T-helper 1 cell (primary cell): ENCODE measurements around the gene CLCN5.

ENCODE experiments used
- DNase-seq, 5 donors: peaks; one replicate each; pipeline ENCODE4 v3.0.0-alpha.2; 2012 to 2020

Gene CLCN5

DNA sequence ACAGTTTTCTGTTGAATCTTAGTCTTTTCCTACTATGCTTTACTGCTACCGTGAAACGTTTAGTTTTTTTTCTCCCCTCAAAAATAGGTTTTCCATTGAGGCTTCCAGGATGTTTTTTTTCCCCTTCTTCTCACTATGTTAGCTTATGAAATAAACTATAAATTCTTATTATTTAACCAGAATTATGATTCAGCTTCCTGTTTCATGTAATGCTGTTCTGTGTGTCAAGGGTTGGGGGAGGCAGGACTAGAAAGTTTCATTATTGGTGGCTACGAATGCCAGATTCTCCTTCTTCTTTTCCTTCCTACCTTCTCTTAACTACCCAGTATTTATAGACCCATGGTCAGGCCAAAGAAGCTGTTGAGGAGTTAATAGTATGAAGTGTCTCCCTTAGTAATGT lies 11.8 kb downstream of the CLCN5 start:
- DNase-seq, result no peak

DNA sequence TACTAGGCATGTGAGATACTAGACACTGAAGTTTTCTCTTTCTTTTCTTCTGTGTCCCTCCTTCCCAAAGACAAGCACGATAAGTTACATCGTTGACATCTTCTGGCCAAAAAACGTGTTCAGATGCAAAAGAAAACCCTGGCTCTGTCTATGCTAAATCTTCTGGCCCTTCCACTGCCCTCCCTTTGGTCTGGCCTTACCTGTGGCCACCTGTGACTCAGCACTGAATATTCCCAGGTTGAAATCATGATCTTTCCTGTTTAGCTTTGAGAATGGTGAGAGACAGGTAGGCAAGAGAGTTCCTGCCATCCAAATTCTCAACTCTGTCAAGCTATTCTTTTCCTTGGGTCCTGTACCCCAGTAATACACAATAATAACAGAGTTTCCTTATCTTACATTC lies 12.3 kb downstream of the CLCN5 start:
- no peak for DNase-seq

DNA sequence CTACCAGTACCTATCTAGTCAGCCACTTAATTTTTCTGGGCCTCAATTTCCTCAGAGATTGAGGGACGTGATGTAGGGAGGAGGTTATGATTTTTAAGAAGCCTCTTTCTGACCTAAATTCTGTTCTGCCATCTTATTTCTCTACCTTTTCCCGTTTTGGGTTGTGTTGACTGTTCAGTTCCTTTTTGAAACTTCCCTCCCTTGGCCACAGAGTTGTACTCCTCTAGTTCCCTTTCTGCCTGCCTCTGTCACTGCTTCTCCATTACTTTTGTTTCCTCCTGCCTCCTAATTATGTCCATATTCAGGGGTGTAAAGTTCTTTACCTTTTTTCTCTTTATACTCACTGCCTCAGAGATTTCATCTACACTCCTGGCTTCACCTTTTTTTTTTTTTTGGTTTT lies 25.4 kb downstream of the CLCN5 start:
- no peak for DNase-seq

DNA sequence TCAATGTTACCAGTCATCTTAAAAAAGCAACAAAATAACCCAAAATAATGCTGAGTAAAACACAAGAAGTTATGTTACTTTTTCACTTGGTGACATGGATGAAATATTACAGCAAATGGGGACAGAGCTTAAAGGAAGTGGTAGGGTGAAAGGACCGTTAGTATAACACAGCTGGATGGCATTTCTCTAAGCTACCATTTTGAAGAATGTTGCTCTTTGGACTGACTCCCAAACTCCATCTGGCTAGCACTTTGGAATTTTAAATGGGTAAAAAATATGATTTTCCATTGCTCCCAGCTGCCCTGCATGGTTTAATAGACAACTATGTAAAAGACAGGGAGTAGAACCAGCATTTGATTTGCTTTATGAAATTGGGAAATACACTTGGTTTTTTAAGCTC lies 27.6 kb downstream of the CLCN5 start:
- DNase-seq, result no peak

DNA sequence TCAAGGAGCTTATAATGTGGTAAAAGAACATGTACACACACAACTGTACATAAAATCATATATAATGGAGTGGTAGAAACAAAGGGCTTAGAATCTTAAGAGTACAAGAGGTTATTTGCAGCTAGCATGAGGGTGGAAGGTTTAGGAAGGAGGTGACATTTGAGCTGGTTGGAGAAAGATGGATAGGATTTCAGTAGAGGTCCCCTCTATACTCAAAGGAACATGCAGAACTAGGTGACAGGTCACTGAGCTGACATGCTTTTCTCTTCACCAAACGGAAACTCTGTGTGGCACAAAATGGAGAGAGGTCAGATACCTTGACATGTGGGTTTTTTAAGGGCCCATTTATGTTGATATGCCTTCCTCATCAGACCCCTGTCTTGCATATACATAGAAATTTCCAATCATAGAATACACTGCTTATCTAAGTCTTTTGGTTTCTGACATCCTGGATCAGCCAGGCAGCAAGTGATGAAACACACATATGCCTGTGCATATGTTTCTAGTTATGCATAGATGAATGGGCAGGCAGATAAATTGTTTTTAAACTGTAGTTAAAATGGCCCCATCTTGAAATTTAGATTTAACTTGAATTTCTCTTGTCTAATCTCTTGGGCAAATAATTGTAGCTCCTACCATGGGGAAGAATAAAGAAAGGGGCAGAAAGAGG lies 29.3 kb downstream of the CLCN5 start:
- no peak for DNase-seq

DNA sequence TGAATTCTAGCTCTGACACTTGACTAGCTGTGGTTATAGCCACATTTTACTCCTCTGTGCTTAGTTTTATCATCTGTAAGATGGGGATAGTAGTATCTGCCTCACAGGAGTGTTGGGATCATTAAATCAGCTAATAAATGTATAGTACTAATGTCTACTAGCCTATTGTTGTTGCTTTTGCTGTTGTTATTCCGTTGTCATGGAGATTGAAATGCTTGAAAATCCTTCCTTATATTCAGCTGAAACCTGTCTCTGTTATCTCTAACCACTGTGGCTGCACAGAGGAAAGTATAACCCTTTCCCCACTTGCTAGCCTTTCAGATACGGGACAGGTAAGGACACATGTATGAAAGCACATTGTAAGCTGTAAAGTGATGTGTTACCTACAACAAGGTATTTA lies 33.9 kb downstream of the CLCN5 start:
- DNase-seq, result no peak

DNA sequence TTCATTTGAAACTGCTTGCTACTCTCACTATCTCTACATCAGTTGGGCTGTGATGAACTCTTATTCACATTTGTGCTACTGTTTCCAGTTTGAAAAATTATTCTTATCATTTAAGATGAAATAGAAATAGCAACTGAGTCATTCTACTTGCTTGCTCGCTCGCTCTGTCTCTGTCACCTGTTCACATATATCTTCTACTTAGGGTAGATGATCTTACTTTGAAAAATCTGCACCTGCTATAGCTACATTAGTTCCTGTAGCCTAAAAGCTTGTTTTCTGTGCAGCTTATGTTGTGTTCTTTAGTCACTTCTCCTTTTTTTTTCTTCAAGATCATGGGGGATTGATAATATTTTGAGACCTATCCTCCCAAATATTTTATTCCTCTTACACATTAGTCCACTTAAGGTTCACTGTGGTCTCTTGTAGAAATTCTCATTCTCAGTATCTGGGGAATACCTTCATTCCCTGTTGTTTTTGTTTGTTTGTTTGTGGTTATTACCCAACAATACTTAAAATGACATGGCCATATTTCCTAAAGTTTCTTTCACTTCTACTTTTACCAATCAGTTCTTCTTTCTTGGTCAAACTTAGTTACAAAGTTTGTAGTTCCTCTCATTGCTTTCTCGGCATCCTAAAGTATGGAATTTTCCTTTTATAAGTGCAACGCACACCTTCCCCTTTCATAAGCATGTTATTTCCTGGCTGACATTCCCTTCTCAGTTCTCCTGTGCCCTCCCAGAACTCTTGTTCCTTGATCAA lies 36.5 kb downstream of the CLCN5 start:
- DNase-seq, result no peak

DNA sequence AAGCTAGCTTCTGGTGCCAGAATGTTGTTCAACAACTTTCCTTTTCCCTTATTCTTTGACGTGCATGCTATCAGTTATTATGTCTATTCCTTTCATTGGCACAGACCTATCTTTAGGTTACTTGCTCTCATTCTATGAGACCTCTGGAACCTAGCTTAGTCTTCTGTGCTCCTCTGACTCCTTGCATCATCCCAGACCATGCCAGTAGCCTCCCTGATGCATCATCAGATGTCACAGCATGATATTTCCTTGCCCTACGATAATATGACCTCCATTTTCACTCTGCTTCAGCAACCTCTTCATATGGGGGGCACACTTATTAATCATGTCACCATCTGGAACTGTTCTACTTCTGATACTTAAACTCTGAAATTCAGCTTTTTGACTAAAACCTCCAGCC lies 37.2 kb downstream of the CLCN5 start:
- DNase-seq, result no peak

DNA sequence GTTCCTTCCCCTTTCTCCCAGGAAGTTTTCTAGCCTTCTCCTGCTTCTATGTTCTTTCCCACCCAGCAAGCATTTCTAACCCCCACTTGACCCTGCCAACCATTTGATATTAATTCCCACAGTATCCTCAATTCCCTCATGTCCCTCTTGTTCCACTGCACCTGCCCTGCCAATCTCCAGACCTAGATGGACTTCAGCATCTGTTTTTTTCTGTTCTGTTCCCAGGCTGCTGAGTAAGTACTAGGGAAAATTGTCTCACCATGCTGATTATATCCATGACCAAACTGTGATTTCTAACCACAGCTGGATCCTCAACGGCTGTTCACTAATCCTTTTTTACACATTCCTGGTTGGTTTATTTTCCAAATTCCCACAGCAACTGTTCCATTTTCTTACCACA lies 37.7 kb downstream of the CLCN5 start:
- no peak for DNase-seq

DNA sequence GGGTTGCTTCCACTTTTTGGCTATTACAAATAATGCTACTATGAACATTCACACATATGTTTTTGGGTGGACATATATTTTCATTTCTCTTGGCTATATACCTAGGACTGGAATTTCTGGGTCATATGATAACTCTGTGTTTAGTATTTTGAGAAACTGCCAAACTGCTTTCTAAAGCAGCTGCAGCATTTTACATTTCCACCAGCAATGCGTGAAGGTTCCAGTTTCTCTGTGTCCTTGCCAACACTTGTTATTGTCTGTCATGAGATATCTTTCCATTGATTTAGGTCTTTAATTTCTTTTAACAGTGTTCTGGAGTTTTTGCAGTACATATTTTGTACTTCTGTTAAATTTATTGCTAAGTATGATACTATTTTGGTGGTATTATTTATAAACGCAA lies 48.3 kb downstream of the CLCN5 start:
- no peak for DNase-seq

DNA sequence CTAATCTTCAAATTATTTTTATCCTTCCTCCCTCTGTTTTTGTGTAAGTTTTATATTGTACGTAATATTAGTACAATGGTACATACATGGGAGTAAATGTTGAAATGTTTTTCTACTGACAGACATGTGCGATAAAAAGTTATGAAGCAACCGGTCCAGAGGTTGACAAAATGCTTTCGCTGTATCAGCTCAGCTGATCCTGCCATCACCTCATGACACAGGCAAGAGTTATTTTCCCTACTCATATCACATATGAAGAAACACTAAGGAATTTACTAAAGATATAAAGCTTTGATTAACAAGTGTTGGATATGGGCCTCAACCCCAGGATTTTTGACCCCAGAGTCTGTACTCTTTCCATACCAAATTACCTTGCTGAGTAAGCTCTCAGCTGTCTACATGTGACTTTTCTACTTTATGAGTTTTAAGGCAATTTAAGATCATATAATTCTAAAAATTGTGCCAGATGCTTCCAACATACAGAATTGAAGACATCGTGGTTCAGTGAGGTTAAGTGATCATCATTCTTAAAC lies 50.0 kb downstream of the CLCN5 start:
- DNase-seq, result no peak

DNA sequence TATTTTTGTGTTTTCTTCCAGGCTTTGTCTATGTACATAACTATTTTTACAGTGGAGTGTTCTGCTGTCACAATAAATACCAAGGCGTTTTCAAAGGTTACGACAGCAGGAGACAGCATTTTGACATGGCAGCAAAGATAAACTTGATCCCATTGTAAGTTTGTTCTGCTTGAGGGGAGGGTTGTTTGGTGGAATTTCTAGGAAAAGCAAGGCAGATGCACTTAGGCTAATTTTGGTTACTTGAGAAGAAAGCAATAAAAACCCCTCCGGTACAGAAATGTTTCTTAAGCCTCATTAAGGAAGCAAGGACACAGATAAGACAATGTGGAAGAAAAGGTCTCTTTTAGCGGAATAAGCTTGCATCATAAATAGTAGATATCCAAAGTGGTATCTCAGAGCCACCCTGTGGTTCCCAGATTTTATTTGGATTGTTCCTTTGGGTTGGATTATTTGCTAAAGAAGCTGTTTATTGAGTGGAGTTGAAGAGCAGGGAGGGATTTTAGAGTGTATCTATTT lies 54.3 kb downstream of the CLCN5 start:
- no peak for DNase-seq

DNA sequence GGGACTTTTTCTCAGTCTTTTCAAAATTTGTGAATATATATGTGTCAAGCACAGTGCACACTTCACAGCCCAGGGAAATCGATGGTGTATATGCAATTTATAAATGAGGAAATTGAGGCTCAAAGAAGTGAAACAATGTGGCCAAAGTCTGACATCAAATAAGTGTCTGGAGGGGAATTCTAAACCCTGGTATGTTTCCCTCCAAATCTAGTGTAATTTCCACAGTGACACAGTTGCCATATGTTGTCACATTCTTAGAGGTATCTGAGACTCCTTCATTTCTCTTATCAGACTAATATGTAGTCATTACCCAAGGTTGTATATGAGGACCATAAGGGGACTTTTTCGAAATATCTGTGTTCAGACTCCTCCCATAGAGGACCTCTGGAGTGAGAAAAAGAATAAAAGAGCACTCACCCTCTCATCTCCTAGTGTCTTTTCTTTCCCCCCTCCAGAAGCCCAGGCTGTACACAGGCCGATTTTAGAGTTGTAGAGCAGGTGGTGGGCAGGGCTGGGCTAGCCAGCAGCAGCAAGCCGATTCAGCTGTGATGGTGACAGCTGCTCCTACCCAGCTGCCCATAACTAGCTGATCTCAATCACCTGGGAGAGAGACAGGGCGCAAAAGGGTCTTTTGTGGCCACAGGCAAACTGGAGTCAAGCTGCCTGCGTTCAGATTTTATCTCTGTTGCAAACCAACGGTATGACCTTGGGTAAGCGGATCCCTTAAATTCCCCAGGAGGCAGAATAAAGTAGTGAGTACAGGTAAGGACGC lies 55.1 kb downstream of the CLCN5 start:
- DNase-seq, result no peak

DNA sequence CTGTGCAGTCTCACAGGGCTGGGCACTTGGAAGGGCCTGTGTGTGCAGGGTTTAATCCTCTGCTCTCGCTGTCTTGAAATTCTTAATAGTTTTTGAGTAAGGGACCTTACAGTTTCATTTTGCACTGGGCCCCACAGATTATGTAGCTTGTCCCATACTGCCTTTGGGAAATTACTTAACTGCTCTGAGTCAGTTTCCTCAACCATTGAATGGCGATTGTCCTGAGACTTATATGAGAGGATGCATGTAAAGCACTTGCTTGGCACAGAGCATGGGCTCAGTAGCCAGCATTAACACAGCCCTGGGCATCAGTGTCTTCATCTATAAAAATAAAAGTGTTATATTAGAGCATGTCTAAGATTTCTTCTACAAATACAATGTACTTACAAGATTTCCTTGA lies 55.8 kb downstream of the CLCN5 start:
- DNase-seq, result no peak

DNA sequence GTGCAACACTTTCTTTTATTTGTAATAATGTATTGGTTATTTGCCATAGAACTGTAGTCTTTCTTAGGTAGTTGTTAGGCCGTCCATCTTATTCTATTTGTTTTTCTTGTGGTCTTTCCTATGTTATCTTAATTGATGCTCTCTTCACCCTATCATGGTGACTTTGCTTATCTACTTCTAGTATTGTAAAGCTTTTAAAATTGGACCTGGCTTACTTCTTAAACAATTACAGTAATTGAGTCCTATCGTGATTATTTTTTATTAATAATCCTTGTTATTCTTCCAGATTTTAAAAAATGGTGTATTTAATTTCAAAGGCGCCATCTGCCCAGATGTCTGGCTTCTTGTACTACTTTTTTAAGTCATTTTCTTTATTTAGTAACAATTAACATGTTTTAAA lies 63.7 kb downstream of the CLCN5 start:
- no peak for DNase-seq

DNA sequence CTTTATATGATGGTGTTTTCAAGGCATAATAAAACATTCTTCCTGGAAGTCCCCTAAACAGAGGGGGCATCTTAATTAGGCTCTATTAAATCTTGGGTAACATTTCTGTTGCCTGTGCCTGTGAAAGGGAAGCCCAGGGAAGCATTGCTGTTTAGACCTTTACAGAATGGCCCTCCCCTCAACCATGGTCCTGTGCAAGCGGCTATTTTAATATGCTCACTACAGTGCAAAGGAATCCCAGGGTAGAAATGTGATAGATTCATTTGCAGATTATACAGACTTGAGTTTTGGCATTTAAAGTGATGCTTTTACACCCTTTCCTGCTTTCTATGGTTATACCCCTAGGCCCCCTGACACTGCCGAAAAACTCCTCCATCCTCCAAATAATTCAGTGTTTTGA lies 65.3 kb downstream of the CLCN5 start:
- DNase-seq, result no peak

DNA sequence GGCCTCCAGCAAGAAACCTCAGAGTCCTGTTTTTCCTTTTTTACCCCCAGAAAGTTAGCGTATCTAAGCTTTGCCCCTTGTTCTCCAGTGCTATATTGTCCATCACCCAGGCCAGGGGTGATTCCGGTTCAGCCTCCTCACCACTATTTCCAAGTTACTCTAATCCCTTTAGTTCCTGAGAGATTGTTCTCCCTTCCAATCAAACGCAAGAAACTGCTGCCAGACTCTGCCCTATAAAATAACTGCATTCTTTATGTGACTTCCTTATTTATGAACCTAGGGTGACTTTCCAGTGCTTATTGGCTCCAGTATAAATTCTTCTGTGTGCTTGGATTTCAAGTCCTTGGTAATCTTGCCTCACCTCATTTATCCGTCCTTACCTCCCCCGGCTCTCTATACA lies 65.7 kb downstream of the CLCN5 start:
- no peak for DNase-seq

DNA sequence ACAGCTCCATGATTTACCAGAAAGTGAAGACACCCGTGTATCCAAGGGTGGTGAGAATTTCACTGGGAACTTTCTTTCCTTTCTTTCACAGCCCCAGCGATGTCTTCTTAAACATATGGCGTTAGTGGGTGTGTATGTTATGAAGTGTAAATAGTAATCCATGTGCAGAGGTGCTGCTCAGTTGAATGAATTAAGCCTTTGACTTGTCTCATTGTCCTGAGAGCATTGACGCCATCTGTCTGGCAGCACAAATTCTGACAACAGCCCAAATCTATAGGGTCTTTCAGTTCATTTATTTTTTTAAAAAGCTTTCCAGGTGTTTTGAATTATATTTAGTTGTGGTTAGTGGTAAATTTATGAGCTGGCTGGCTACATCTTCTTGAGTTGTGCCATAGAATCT lies 69.4 kb downstream of the CLCN5 start:
- no peak for DNase-seq

DNA sequence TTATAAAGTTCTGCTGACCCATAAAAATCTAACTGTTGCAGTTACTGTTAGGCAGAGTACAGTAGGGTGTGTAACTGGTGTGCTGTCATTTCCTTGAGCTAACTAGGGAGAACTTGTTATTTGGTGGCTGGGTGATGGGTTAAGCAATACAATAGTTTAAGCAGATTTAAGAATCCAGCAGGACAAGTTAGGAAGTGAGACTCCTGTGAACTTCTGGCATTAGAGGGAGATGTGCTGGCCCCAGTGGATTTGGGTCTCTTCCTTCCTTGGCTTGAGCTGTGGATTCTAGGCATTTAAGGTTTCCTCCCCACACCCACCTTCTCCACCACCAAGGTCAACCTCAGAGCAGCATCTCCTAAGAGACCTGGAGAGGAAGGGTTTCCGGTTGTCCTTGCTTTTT lies 70.5 kb downstream of the CLCN5 start:
- no peak for DNase-seq

DNA sequence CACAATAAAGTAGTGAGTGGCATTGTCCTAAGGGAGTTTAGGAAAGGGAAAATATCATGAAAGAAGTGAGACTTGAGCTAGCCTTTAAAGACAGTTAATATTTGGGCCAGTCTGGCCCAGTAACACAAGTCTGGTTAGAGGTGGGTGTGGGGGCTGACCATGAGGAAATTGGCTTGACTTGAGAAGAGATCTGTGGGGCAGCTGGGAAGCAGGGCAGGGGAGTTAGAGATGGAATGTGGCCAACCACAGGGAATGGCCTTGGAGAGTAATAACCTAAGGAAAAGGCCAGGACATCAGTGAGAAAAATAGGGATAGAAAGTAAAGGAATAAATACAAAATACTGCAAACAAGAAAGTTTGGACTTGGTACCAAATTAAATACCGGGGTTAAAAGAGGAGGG lies 71.3 kb downstream of the CLCN5 start:
- no peak for DNase-seq

DNA sequence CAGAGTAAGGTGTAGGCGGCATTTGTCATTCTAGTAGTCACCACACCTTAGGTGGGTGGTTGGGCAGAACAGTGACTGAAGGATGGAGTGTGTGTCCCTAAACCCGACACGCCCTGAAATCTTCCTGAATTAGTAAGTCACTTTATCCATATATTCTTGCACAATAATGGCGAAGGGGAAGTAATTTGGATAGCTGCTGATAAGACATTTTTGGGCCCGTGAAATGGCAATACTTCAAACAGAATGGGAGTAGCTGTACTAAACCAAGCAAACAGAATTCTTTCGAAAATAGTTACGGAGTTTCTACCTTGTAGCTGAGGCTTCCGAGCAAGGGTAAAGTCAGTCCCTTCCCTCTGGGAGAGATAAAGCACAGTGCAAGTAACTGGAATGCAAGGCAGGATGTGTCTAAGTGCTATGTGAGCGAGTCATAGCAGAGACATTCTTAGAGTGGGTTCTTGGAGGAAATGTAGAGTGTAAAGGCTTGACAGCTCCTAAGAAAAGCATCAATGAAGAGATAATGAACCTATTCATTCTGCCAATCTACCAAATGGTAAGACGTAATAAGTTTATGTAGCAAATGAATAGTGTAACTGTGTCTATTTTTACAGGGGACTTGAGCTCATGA lies 72.8 kb downstream of the CLCN5 start:
- DNase-seq, result no peak

DNA sequence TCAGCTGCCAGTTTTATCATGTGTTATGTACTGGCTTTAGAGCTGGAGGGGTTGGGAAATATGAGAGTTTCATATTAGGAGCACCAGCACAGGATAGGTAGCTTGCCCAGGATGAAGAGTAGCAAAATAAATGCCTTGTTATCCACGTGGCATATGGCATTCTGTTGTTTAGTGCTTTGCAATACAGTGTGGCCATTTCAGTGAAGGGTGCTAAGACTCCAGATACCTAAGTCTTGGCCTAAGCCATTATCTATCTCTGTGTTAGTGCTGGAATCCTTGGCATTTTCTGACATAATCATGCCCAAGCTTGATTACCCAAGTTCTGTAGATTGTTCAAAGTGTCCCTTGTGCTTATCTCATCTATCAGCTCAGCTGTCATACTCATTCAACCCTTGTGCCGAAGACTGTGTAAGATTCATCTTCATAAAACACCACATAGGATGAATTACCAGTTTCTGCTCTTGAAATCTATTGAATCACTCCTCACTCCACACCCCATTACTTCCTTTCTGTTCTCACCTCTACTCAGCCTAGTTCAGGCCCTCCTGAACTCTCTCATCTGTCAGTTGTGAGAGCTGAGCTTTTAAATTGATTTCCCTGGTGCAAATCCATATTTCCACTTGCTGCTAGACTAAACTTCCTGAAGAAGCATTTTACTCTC lies 73.5 kb downstream of the CLCN5 start:
- no peak for DNase-seq

DNA sequence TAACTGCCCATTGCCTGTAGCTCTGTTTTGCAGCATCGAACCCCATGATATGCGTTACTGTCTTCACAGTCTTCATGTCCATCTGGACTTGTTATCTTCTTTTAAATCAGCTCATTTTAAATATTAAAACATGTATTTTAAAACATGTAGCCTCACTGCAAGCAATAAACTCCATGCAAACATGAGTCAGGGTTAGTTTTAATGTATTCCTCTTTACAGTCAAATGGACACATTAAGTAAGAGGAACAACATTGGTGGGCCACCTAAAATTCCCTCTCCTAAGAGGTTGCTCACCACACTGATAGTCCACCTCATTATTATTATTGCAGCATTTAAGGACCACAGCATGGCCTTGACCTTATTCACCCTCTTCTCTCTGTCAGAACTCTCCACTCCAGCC lies 74.1 kb downstream of the CLCN5 start:
- DNase-seq, result no peak
